GM21367 (cell line): ENCODE data around the gene PEAR1.

ENCODE experiments used
- ATAC-seq: cut with Tn5 transposase; IDR thresholded peaks from one replicate; pipeline ENCODE4 v1.9.1; 2021; ENCODE audit not compliant: unreplicated experiment

Gene PEAR1

DNA sequence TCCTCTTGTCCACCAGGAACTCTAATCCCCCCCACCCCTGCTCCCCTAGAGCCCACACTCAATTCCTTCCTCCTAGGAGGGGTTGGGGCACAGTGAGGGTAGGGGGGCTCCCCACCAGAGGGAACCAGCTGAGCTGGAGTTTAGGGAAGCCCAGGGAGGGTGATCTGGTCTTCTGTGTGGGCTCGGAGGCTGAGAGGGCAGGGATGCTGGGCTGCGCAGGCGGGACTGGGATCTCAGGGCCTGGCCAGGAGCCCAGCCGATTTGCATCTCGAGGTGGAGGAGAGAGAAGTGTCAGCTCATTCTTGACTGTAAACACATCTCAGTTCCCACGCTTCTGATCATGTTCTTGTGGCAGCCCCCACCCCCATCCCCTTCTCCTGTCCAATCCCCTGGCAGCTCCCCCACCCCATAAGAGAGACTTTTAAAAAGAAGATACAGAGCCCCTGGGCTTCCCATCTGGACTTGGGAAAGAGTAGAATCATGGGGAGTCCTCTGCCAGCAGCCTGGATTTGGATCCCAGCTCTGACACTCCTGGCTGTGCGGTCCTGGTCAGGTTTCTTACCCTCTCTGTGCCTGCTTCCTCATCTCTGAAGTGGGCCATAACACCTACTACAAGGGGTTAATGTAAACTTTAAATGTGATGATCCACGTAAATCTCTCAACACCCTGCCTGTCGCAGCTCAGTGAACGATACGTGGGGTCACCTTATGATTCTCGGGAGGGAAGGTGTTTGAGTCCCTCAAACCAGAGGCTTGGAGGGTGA lies 6.6 kb downstream of the PEAR1 start:
- ATAC-seq = no peak

DNA sequence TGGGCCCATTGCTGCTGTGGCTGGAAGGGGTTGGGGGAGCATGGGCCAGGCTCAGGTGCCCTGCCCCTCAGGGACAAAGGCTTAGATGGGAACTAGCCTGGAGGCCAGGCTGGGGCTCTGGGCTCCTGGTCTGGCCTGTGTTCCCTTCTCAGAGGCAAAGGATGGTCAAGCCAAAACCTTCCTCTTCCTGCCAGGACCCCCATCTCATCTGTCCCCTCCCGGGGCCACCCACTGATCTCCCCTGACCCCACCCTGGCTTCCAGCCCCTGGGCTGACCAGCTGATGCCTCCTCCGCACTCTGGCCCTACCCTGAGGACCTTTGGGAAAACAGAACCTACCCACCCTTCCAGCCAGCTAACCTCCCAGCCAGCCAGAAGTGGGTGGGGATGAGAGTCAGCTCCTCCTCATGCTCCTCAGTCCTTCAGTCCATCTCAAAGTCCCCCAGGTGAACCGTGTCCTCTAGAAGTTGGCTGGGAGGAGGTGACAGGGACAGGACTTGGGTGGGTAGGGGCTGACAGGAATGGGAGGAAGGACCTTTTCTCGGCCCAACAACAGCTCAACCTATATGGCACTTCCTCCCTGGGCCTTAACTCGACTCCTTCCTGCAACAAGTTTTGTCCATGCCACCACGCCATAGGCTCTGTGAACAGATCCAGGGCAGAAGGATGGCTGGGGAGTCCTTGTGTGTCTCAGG lies 7.5 kb downstream of the PEAR1 start:
- ATAC-seq = no peak

DNA sequence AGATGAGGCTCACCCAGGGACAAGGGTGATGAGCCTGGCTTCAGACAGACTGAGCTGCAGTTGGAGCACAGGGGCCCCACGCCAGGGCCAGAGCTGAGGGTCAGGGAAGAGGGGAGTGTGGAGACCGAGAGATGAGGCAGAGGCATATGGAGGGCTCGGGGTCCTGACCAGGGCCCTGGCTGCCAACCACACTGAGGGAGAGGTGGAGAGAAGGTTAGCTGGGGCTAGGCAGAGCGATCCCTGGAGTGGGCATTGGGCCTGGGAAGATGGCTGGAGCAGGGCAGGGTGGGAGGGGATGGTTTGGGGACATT lies 8.0 kb downstream of the PEAR1 start:
- ATAC-seq = no peak

DNA sequence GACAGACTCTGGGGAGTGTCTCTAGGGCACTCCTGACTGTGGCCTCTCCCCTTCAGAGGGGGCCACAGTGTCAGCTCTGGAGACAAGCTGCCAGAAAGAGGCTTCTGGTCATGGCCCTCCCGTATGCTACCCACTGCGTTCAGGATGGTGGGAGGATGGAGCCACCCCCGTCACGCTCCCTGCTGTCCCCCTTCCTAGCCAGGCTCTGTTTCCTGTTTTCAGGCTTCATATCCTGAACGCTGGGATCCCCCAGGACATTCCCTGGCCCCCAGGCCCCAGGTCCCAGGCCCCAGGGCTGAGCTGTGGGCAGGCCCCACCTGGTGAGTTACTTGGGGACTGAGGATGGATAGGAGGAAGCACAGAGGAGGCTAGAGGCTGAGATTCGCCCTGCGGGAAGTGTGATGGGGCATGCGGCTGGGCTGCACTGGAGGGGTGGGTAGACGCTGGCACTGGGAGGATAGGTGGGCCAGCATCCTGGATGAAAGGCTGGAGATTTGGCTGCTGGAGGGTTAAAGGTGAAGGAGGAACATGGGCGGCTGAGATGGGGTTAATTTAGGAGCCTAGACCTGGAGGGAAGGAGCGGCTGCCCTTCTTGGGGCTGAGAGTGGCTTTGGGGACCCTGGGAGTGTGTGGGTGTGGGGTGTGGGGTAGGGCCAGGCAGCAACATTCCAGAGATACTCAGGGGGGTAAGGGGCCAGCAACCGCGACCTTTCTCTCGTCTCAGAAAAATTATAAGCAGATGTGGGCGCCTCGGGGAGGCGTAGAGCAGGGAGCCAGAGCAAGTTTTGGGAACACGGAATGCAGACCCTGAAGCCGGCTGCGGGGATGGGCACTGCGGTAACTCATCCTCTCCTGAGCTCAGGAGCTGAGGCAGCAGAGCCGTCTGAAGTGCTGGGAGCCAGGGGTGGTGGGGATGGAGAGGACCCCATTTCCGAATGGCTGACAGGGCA lies 8.7 kb downstream of the PEAR1 start:
- no peak for ATAC-seq

DNA sequence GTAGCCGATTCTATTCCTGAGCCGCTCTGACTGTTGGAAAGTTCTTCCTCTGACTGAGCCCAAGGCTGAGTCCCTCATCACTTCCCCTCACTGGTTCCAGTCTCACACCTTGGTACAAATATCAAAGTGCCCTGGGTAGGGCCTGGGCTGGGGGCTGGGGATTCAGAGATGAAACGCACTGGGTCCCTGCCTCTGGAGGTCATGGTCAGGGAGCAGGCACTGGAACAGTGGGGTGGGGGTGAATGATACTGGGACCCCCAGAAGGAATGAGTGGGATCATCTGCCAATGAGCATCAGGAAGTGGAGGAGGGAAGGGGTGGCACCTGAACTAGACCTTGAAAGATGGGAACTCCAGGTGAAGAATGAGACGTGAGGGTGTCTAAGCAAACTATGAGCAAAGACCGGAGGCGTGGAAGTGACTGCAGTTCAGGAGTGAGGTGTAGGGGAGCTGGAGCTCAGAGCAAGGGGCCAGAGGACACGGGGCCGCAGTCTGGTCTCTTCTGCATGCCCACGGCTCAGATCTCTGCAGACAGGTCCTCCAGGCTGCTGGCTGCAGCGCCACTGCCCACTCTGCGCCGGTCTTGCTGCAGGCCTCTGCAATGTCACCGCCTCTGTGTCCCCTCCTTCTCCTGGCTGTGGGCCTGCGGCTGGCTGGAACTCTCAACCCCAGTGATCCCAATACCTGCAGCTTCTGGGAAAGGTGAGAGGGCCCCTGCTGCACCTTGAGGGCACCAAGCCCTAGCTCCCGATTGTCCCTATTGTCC lies 10.0 kb downstream of the PEAR1 start:
- no peak for ATAC-seq

DNA sequence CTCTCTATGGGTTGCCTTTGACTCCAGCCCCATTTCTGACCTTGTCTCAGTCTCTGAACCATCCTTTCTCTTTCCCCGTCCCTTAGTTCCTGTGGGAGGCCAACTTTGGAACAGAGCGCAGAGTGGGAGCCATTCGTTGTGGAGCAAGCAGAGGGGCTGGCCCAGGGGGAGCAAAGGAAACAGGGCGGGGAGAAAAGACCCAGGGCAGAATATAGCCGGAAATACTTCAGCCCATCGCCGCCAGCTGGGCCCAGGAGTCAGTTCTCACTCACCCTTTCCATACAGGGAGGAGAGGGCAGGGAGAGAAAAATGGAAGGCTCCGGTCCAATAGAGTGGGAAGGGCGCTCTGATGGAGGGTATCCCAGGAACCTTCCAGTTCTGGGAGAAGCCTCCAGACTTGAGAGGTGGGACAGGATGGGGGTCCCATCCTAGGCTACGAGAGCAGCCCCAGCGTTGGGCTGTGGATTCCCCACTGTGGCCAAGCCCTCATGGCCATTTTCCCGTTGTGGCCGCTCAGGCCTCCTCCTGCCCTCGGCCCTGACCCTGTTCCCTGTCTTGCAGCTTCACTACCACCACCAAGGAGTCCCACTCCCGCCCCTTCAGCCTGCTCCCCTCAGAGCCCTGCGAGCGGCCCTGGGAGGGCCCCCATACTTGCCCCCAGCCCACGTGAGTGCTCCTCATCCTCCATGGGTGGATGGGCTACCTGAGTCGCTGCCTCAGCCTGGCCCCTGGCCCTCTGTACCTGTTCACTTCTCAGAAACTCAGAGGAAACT lies 10.9 kb downstream of the PEAR1 start:
- ATAC-seq = no peak

DNA sequence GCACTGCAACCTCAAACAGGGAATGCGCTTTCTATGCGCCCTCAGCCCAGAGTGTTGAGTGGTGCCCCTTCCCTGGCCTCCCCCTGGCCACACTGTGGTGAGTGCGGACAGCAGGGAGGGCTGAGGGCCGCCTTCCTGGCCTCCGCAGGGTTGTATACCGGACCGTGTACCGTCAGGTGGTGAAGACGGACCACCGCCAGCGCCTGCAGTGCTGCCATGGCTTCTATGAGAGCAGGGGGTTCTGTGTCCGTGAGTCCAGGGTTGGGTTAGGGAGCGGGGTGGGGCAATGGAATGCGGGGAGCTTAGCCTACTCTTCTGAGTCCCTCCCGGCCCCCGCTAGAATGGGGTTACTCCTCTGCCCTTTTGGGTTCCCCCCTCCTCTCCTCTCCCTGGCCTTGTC lies 11.7 kb downstream of the PEAR1 start:
- ATAC-seq = no peak

DNA sequence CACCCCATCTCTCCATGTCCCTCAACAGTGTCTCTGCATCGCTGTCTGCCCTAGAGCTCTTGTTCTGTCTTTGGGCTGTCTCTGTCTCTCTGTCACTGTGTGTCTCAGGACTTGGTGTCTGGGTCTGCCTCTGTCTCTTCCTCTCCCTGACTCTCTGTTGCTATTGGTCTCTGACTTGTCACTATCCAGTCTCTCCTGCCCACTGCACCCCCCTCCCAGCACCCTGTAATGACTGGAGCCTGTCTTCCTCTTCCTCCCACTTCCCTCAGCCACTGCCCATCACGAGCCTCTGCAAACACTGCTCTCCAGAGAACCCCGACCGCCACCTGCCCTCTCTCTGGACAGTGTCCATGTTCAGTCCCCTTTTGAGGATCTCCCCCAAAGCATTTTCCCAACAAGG lies 12.1 kb downstream of the PEAR1 start:
- ATAC-seq = no peak

DNA sequence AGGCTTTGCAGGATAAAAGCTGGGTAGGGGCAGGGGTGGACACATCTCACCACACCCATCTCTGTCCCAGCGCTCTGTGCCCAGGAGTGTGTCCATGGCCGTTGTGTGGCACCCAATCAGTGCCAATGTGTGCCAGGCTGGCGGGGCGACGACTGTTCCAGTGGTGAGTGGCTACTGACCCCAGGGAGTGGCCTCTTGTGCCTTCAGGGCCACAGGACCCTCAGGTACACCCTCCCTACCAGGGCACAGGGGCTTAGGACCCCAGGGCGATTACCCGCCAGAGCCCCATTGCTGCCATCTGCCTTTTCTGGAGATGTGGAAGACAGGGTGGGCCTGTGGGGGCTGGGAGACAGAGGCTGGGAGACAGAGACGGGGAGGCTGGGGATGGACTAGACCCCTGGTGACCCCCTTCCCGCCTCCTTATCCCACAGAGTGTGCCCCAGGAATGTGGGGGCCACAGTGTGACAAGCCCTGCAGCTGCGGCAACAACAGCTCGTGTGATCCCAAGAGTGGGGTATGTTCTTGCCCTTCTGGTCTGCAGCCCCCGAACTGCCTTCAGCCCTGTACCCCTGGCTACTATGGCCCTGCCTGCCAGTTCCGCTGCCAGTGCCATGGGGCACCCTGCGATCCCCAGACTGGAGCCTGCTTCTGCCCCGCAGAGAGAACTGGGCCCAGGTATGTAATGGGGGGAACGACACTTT lies 12.8 kb downstream of the PEAR1 start:
- ATAC-seq = no peak

DNA sequence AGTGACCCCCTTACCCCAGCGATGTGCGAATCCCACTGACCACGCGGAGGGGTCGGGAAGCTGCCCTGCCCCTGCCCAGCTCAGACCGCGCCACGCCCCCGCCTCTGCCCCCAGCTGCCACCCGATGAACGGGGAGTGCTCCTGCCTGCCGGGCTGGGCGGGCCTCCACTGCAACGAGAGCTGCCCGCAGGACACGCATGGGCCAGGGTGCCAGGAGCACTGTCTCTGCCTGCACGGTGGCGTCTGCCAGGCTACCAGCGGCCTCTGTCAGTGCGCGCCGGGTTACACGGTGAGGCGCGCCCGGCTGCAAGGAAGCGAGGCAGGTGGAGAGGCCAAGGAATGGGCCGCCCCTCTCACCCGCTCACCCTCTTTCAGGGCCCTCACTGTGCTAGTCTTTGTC lies 15.0 kb downstream of the PEAR1 start:
- ATAC-seq = no peak

DNA sequence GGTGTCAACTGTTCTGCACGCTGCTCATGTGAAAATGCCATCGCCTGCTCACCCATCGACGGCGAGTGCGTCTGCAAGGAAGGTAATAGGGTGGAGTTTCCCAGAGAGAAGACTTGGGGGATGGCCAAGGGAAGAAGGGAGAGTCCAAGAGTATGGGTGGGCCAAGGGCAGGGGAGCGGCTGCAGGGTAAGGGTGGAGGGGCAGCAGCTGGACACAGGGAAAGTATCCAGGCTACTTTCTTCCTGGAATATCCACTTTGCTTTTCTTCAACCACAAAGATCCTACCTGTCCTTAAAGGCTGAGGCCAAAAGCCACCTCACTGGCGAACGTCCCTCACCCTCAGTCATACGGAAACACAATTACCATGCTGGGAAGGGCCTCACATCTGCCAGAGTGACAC lies 15.4 kb downstream of the PEAR1 start:
- ATAC-seq = no peak

DNA sequence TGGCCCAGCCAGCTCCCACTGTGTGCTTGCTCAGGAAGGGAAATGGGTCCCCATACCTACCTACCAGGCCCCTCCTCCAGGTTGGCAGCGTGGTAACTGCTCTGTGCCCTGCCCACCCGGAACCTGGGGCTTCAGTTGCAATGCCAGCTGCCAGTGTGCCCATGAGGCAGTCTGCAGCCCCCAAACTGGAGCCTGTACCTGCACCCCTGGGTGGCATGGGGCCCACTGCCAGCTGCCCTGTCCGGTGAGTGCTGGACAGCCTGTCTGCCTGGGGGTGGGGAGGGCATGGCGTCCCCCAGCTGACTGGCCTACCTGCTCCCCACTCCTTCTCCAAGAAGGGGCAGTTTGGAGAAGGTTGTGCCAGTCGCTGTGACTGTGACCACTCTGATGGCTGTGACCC lies 16.2 kb downstream of the PEAR1 start:
- ATAC-seq = no peak

DNA sequence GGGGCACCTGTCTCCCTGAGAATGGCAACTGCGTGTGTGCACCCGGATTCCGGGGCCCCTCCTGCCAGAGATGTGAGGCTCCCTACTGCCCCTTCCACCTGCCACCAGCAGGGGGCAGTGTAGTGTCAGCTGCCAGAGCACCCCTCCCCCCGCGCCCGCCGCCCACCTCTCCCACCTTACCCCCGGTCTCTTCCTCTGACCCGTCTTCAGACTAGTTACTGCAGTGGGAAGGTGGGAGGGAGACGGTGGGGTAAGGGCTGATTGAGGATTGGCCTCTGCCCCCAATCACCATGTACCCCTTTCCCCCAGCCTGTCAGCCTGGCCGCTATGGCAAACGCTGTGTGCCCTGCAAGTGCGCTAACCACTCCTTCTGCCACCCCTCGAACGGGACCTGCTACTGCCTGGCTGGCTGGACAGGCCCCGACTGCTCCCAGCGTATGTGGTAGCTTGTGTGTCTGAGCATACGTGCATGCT lies 16.8 kb downstream of the PEAR1 start:
- no peak for ATAC-seq

DNA sequence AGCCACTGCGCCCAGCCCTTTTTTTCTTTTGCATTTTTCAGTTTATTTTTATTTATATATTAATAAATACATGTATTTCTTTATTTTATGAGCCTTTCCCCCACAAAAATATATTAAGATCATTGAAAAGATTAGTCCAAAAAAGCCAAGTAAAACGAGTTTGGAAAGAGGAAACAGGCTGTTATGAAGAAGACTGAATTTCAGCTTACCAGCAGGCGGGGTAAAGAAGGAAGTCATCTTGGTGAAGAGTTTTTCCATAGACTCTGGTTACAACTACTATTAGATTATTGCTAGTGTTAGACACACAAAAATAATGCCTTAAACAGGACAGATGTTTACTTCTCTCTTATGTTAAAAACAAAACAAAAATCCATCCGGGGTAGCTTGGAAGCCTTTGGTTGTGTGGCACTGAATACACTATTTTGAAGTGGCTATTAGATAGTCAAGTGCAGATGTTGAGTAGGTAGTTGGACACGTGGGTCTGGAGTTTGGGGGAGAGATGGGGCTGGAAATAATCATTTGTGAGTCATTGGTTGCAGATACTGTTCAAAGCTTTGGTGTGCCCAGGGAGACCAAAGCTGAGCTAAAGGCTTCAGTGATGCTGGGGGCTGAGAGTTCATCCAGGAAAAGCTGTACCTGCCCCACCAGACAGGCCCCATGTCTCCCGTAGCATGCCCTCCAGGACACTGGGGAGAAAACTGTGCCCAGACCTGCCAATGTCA lies 18.2 kb downstream of the PEAR1 start:
- no peak for ATAC-seq

DNA sequence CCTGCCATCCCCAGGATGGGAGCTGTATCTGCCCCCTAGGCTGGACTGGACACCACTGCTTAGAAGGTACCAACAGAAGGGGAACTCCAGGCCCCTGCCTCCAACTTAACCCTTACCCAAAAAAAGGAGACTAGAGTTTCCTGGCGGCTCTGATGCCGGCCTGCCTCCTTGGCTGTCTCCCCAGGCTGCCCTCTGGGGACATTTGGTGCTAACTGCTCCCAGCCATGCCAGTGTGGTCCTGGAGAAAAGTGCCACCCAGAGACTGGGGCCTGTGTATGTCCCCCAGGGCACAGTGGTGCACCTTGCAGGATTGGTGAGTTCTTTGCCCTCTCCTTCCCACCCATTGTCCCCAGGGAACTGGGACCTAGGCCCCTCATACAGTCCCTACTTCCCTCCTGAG lies 18.8 kb downstream of the PEAR1 start:
- ATAC-seq = no peak

DNA sequence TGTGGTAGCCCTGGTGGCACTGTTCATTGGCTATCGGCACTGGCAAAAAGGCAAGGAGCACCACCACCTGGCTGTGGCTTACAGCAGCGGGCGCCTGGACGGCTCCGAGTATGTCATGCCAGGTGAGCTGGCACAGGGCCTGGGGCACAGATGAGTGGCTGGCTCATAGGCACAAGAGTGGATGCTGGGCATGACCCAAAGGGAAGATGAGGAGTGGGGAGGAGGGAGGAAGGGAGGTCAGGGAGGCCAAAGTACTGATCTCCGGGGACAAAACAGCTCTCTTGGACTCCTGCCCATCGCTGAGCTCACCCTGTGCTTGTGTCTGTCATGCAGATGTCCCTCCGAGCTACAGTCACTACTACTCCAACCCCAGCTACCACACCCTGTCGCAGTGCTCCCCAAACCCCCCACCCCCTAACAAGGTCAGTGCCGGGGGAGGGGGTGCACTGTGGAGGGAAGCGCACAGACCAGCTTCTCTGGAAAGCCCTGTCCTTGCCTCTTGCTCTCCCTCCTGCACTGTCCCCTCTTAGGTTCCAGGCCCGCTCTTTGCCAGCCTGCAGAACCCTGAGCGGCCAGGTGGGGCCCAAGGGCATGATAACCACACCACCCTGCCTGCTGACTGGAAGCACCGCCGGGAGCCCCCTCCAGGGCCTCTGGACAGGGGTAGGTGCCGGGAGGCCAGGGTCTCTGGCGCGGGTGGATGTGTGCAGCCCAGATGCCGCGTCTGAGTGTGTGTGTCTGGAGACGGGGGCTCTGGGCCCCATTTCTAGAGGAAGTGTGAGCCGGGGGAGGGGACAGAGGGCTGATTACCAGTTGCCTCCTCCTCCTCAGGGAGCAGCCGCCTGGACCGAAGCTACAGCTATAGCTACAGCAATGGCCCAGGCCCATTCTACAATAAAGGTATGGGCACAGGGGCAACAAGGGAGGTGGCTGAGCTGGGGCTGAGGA lies 19.6 kb downstream of the PEAR1 start:
- ATAC-seq = no peak

DNA sequence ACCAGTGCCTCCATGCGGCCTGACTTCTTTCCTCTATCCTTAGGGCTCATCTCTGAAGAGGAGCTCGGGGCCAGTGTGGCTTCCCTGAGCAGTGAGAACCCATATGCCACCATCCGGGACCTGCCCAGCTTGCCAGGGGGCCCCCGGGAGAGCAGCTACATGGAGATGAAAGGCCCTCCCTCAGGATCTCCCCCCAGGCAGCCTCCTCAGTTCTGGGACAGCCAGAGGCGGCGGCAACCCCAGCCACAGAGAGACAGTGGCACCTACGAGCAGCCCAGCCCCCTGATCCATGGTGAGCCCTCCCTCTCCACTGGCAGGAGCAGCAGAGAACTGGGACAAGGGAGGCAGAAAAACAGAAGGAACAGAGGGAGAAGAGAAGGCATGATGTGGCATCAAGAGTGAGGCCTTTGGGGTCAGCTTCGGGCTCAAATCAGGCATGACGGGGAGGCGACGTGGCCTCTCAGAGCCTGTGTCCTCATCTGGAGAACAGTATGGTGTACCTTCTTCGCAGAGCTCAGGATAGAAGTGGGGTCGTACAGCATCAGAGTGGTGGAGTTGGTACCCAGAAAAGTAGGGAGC lies 20.4 kb downstream of the PEAR1 start:
- no peak for ATAC-seq
